Measurements from ENCODE around the gene RAI1. TPM values are rescaled to one million over a fixed set of nuclear protein-coding genes. Genes with fewer than 3 reads are reported as not detected.
"Not testable (repeated sequence)": the region's sequence is repeated elsewhere in the genome, so short reads cannot be mapped to it uniquely, and the experiment has no call there.

The RAI1 gene
- total and polyA plus RNA-seq, 4 experiments from 2014 or later, result 0.35 to 19.5 (median 9.7) TPM

DNA sequence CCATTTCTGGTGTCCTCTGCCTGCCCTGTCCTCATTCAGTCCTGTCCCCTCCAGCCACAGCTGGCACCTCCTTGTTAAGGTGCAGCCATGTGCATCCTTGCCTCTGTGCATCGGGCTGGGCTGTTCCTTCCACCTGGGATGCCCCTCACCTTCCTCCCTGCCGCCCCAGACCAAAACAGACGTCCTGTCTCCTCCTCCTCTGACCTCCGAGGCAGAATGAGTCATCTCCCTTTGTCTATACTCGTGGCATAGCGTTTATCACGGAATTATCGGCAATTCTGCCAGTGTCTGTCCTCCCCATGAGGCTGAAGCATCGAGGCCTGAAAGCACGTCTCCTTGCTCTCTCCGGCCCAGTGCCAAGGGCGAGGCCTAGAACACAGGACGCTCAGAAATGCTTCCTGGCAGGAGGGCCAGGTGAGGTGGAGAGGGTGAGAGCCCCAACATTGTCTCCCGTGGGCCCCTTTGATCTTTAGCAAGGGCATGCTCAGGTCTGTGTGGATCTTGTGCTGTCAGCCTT is 4.6 kb downstream of the RAI1 start:
- Histone ChIP-seq H3K27me3 (ENCODE audit: insufficient read depth, low read length) (no peaks in the 10 kb centered on the region), H3K36me3 (ENCODE audit: insufficient read depth, low read length) (no peaks in the 10 kb centered on the region), H3K9me3 (ENCODE audit: control insufficient read depth in 1 of 2, low read length in 2 of 2) (no peaks in the 10 kb centered on the region), H3K27ac (ENCODE audit: low read depth, low read length) (no peak overlapping the region), H3K4me3 (ENCODE audit: low read length in 2 of 2) (no peak overlapping the region), H3K4me1 (ENCODE audit: insufficient read depth, low read length) (peaks cover 19% of the 10 kb centered on the region)
- peaks cover 0 to 3% of the 10 kb centered on the region in 2 donors for H3K36me3 Mint-ChIP-seq
- peak overlapping the region in 3 of 8 donors; percentile 17 to 54 (median 54) for H3K4me3 Mint-ChIP-seq
- ChIA-PET CTCF (ENCODE audit: partially characterized antibody) (no interaction called here), POLR2A (ENCODE audit: partially characterized antibody) (no interaction called here)
- H3K27ac Mint-ChIP-seq, result peak overlapping the region in 5 of 7 donors; percentile 16 to 95 (median 25)
- H3K27me3 Mint-ChIP-seq, result no peaks in the 10 kb centered on the region
- no peaks in the 10 kb centered on the region for H3K9me3 Mint-ChIP-seq
- intact Hi-C loops (cut with micrococcal nuclease), result no loop called here
- no peak for DNase-seq
- peaks cover 9 to 39% (median 19%) of the 10 kb centered on the region in 4 donors for H3K4me1 Mint-ChIP-seq

GRCh38 chr17:17689312-17689711 is 8.1 kb downstream of the RAI1 start:
- peaks cover 36% of the 10 kb centered on the region for H3K4me1 ChIP-seq (ENCODE audit: insufficient read depth, low read length)
- intact Hi-C loops (cut with micrococcal nuclease), result no loop called here
- H3K27ac ChIP-seq (ENCODE audit: low read depth, low read length), result no peak overlapping the region
- H3K9me3 ChIP-seq (ENCODE audit: control insufficient read depth in 1 of 2, low read length in 2 of 2), result no peaks in the 10 kb centered on the region
- POLR2A ChIA-PET (ENCODE audit: partially characterized antibody), result no interaction called here
- Mint-ChIP-seq H3K36me3 (no peaks in the 10 kb centered on the region), H3K4me3 (no peak overlapping the region), H3K27me3 (no peaks in the 10 kb centered on the region), H3K9me3 (no peaks in the 10 kb centered on the region), H3K27ac (peak overlapping the region in 2 of 7 donors; percentile 25 to 48), H3K4me1 (peaks cover 15 to 56% (median 33%) of the 10 kb centered on the region in 4 donors)
- H3K27me3 ChIP-seq (ENCODE audit: insufficient read depth, low read length), result no peaks in the 10 kb centered on the region
- no peaks in the 10 kb centered on the region for H3K36me3 ChIP-seq (ENCODE audit: insufficient read depth, low read length)
- DNase-seq, result no peak
- H3K4me3 ChIP-seq (ENCODE audit: low read length in 2 of 2), result no peak overlapping the region
- CTCF ChIA-PET (ENCODE audit: partially characterized antibody), result no interaction called here

DNA sequence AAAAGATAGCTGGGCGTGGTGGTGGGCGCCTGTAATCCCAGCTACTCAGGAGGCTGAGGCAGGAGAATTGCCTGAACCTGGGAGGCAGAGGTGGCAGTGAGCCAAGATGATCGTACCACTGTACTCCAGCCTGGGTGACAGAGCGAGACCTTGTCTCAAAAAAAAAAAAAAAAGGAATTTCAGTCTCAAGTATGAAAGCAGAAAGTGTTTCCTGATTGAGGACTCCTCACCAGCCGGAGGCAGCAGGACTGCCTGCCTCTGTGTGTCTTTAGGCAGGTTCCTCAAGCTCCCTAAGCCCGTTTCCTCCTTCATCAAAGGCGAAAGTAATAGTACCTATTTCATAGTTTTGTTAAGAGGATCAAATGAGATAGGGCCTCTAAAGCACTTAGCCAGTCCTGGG is 9.0 kb downstream of the RAI1 start:
- Mint-ChIP-seq H3K4me3 (peak overlapping the region in 1 of 8 donors; percentile 5), H3K4me1 (peaks cover 16 to 58% (median 35%) of the 10 kb centered on the region in 4 donors), H3K27ac (peak overlapping the region in 6 of 7 donors; percentile 17 to 97 (median 65))
- H3K9me3 Mint-ChIP-seq; H3K36me3 ChIP-seq (ENCODE audit: insufficient read depth, low read length); H3K9me3 ChIP-seq (ENCODE audit: control insufficient read depth in 1 of 2, low read length in 2 of 2); H3K36me3 Mint-ChIP-seq; H3K4me3 ChIP-seq (ENCODE audit: low read length in 2 of 2); H3K27me3 Mint-ChIP-seq; intact Hi-C loops (cut with micrococcal nuclease); H3K27ac ChIP-seq (ENCODE audit: low read depth, low read length); H3K27me3 ChIP-seq (ENCODE audit: insufficient read depth, low read length); DNase-seq: not testable (repeated sequence)
- CTCF ChIA-PET (ENCODE audit: partially characterized antibody), result interaction anchor here (1.3 to 6.0 kb wide), 2 partner anchors 7 to 10 kb away, joined by 3 to 23 read pairs; no protein-coding TSS in a partner anchor
- POLR2A ChIA-PET (ENCODE audit: partially characterized antibody), result interaction anchor here (0.6 to 1.2 kb wide), 2 partner anchors 8 to 111 kb away, joined by 3 read pairs; no protein-coding TSS in a partner anchor
- peaks cover 36% of the 10 kb centered on the region for H3K4me1 ChIP-seq (ENCODE audit: insufficient read depth, low read length)

DNA sequence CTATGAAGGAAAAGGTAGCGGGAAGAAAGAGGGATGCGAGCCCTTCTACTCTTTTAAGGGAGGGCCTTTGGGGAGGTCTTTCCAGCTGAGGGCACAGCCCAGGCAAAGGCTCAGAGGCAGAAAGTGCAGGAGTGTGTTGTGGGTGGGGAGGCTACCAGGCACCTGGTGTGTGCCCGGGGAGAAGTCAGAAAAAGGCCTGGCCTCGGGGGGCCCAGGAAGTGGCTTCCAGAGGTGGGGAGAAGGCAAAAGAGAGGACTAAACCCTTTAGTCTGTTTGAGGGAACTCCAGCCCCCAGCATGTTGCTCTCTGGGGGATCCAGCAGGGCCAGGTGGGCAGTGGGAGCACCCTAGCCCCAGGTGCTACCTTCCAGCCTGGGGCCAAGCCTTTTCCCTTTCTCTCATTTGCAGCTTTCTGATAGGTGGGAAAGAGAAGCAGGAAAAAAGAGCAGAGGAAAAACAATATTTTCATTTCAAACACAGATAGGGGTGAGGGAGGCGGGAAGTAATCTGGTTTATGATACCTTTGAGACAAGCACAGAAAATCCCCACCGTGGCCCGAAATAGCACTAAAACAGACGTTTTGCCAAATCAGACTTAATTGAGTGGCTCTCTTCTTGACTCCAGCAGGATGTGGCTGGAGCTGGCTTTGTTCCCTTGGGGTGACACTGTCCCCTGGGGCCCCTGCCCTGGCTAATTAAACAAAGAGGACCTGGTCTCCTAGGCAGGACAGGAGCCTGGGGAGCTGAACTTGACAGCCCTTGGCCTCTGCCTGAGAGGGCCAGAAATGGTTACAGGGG is 10.4 kb downstream of the RAI1 start:
- Mint-ChIP-seq H3K27me3 (no peaks in the 10 kb centered on the region), H3K36me3 (no peaks in the 10 kb centered on the region), H3K4me3 (peak overlapping the region in 7 of 8 donors; percentile 4 to 63 (median 25)), H3K27ac (peak overlapping the region; percentile 55 to 97 (median 87)), H3K9me3 (peaks cover 0 to 2% (median 0%) of the 10 kb centered on the region in 8 donors), H3K4me1 (peaks cover 16 to 59% (median 36%) of the 10 kb centered on the region in 4 donors)
- H3K27me3 ChIP-seq (ENCODE audit: insufficient read depth, low read length), result no peaks in the 10 kb centered on the region
- H3K9me3 ChIP-seq (ENCODE audit: control insufficient read depth in 1 of 2, low read length in 2 of 2), result no peaks in the 10 kb centered on the region
- ChIA-PET POLR2A (ENCODE audit: partially characterized antibody) (interaction anchor here (5.4 kb wide), 1 partner anchor 10 kb away, joined by 44 read pairs; the partner anchor contains the start of gene RAI1), CTCF (ENCODE audit: partially characterized antibody) (interaction anchor here (0.6 to 6.0 kb wide), 3 partner anchors 9 to 342 kb away, joined by 3 to 23 read pairs (median 3); no protein-coding TSS in a partner anchor)
- no peaks in the 10 kb centered on the region for H3K36me3 ChIP-seq (ENCODE audit: insufficient read depth, low read length)
- no peak for DNase-seq
- peaks cover 35% of the 10 kb centered on the region for H3K4me1 ChIP-seq (ENCODE audit: insufficient read depth, low read length)
- H3K4me3 ChIP-seq (ENCODE audit: low read length in 2 of 2), result no peak overlapping the region
- intact Hi-C loops (cut with micrococcal nuclease), result no loop called here
- no peak overlapping the region for H3K27ac ChIP-seq (ENCODE audit: low read depth, low read length)

DNA sequence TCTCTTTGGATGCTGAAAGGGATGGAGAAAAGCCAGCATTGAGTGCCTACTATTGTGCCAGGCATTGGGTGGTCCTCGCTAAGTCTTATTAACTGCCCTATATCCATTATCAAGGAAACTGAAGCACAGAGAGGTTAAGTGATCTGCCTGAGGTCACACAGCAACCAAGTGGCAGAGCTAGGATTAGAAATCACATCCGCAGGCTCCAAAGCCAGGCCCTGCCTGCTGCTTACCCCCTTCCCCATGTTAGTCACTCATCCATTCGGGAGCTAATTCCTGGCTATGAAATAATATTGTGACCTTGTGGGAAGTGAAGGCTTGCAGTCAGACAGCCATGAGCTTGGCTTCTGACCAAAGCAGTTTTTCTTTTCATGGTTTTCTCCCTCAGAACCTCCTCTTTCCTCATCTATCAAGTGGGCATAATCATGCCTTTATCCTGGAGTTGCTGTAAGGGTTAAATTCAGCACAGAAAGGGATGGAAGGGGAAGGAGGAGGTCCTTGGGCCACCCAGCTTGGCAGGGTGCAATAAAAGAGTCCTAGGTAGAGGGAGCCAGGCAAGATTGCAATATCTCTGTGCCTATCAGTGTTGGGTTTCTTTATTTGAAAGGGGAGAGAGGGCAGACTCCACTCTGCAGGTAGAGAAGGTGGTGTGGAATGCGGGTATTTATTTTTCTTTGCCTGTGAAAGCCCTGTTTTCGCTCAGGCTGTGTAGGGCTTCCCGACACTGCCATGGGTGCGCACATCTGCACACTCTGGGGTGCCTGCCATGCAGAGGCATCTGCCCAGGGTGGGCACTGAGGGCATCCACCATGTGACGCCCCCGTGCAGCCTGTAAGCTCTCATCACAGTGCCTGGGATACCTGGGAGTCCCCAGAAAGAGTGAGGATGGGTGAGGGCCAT is 11.3 kb downstream of the RAI1 start:
- intact Hi-C loops (cut with micrococcal nuclease), result no loop called here
- Histone ChIP-seq H3K9me3 (ENCODE audit: control insufficient read depth in 1 of 2, low read length in 2 of 2) (no peaks in the 10 kb centered on the region), H3K4me1 (ENCODE audit: insufficient read depth, low read length) (peaks cover 35% of the 10 kb centered on the region), H3K4me3 (ENCODE audit: low read length in 2 of 2) (no peak overlapping the region), H3K27ac (ENCODE audit: low read depth, low read length) (no peak overlapping the region), H3K27me3 (ENCODE audit: insufficient read depth, low read length) (no peaks in the 10 kb centered on the region), H3K36me3 (ENCODE audit: insufficient read depth, low read length) (no peaks in the 10 kb centered on the region)
- Mint-ChIP-seq H3K27ac (peak overlapping the region; percentile 91 to 99 (median 99)), H3K36me3 (no peaks in the 10 kb centered on the region), H3K27me3 (no peaks in the 10 kb centered on the region), H3K4me1 (peaks cover 18 to 65% (median 35%) of the 10 kb centered on the region in 4 donors), H3K9me3 (peaks cover 0 to 2% (median 0%) of the 10 kb centered on the region in 8 donors), H3K4me3 (peak overlapping the region in 5 of 8 donors; percentile 41 to 86 (median 60))
- ChIA-PET CTCF (ENCODE audit: partially characterized antibody) (interaction anchor here (0.6 to 6.0 kb wide), 4 partner anchors 10 to 341 kb away, joined by 3 to 23 read pairs (median 3); no protein-coding TSS in a partner anchor), POLR2A (ENCODE audit: partially characterized antibody) (interaction anchor here (1.5 to 5.4 kb wide), 2 partner anchors 11 to 144 kb away, joined by 7 to 44 read pairs; partner anchors contain the start of genes RAI1 and SREBF1)
- DNase-seq, result no peak

DNA sequence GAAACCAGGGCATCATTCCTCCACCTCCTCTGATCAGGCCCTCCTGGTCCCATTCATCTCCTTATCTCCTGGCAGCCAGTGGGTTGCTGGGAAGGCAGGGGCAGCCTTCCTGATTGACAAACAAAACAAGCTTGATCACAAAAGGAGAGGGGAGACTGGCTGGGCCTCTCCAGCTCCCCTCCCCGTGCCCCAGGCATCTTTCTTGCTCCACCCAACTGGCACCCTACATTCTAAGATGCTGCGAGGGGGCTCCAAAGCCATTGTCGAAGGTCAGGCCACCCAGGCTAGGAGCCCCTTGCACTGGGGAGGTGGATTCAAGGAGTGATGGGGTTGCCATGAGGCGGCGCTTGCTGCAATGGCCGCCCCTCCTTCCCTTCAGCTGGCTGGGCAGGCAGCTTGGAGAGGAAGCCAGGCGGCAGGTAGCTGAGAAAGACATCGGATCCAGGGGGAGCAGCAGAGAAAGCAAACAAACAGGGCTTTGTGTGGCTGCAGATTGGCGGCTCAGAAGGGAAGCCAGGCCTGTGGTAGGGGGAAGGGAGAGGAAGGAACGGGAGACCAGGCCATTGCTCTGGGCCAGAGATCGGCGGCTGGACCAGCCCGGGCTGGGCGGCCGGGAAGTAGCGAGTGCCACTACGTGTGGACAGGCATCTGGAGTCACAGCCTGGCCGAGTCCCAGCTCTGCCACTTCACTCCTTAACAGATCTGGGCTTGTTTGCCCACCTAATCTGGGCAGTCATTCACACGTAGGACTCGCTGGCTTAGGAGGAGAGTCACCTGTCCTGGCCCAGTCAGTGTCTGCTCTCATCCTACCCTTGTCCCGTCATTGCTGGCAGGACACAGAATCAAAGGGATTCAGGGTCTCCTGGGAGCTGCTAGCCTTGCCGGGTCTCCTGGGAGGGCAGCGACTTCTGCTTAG is 12.3 kb downstream of the RAI1 start:
- no peak for DNase-seq
- Mint-ChIP-seq H3K36me3 (no peaks in the 10 kb centered on the region), H3K4me3 (peak overlapping the region; percentile 74 to 86 (median 84)), H3K27me3 (no peaks in the 10 kb centered on the region), H3K9me3 (peaks cover 0 to 2% (median 0%) of the 10 kb centered on the region in 8 donors), H3K27ac (peak overlapping the region; percentile 97 to 99 (median 99)), H3K4me1 (peaks cover 18 to 66% (median 35%) of the 10 kb centered on the region in 4 donors)
- H3K4me1 ChIP-seq (ENCODE audit: insufficient read depth, low read length), result peaks cover 35% of the 10 kb centered on the region
- intact Hi-C loops (cut with micrococcal nuclease), result loop anchor here (1.0 kb wide), 3 partner anchors 12 to 102 kb away; partner anchors contain the start of genes PEMT and RAI1
- ChIA-PET POLR2A (ENCODE audit: partially characterized antibody) (interaction anchor here (1.0 to 5.4 kb wide), 8 partner anchors 12 to 279 kb away, joined by 3 to 44 read pairs (median 4); partner anchors contain the start of genes DRC3, PEMT, RAI1 and SREBF1), CTCF (ENCODE audit: partially characterized antibody) (interaction anchor here (0.6 to 6.0 kb wide), 4 partner anchors 11 to 30 kb away, joined by 3 to 23 read pairs (median 3); no protein-coding TSS in a partner anchor)
- no peaks in the 10 kb centered on the region for H3K27me3 ChIP-seq (ENCODE audit: insufficient read depth, low read length)
- H3K4me3 ChIP-seq (ENCODE audit: low read length in 2 of 2), result peak overlapping the region in 1 of 2 donors; percentile 63
- H3K36me3 ChIP-seq (ENCODE audit: insufficient read depth, low read length), result no peaks in the 10 kb centered on the region
- H3K9me3 ChIP-seq (ENCODE audit: control insufficient read depth in 1 of 2, low read length in 2 of 2), result no peaks in the 10 kb centered on the region
- H3K27ac ChIP-seq (ENCODE audit: low read depth, low read length), result peak overlapping the region; percentile 92
